Lower lobe of right lung (tissue), 2 donors: ENCODE measurements around the gene CDC42EP2. TPM values are rescaled to one million over a fixed set of nuclear protein-coding genes. Genes with fewer than 3 reads are reported as not detected.

Source experiments
- ATAC-seq, 2 donors: fragments of 200-7000 bp; cut with Tn5 transposase; one replicate each; pipeline ENCODE4 v1.9.1; 2020 to 2022; ENCODE audit warnings: mild to moderate bottlenecking in 2 of 2, moderate library complexity in 2 of 2
- DNase-seq: peaks from one replicate; pipeline ENCODE4 v3.0.0-alpha.2; 2020
- H3K27ac ChIP-seq: fragments of 200-600 bp; one replicate; pipeline ENCODE4 v1.8.0; 2022
- H3K27me3 ChIP-seq: fragments of 200-600 bp; one replicate; pipeline ENCODE4 v1.8.0; 2022; ENCODE audit warnings: low read depth
- H3K36me3 ChIP-seq: fragments of 200-600 bp; one replicate; pipeline ENCODE4 v1.8.0; 2022; ENCODE audit warnings: mild to moderate bottlenecking
- H3K4me1 ChIP-seq: fragments of 200-600 bp; one replicate; pipeline ENCODE4 v1.8.0; 2022
- H3K4me3 ChIP-seq: fragments of 200-600 bp; one replicate; pipeline ENCODE4 v1.8.0; 2022; ENCODE audit warnings: mild to moderate bottlenecking
- H3K9me3 ChIP-seq: fragments of 200-600 bp; one replicate; pipeline ENCODE4 v1.8.0; 2022
- intact Hi-C: fragments of 100-400 bp; cut with DNase I; formaldehyde crosslinking; loops from one replicate; pipeline ENCODE4 v1.11.0; 2022
- total RNA-seq: library from RNA; stranded (reverse); fragmentation: NEBNext Ultra II Directional; extraction: Animal tissue kit (Norgen Biotek cat#: 25700); gene quantifications from one replicate; pipeline ENCODE4 v1.2.1, GENCODE V29; 2021
- TF ChIP-seq, protein P1 (sequence below): fragments of 200-600 bp; IDR thresholded peaks from one replicate; pipeline ENCODE4 v1.8.0; 2022; ENCODE audit warnings: antibody characterized with exemption, mild to moderate bottlenecking
- donor health status: DM: no; HTN: yes; CAD: no; lungs with severe emphysema.

The CDC42EP2 gene
- total RNA-seq, 1 donor from 2014 or later, result 17.0 TPM

DNA sequence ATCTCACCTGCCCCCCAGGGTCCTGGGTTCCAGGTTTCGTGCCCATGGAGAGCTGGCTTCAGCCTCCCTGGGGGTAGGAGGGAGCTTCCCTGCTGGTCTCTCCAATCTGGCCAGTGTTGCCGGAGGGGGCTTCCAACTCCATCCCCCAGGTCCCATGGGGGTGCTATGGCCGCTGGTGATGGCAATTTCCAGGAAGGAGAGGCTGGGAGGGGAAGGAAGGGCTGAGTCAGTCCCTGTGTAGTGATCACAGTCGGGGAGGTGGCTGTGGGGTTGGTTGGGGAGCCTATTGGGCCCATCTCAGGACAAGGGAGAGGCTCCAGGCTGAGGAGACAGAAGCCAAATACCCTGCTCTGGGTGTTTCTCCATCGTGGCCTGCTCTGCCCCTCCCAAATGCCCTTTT lies 5.7 kb upstream of the CDC42EP2 start:
- peaks cover 57% of the 10 kb centered on the region for H3K4me1 ChIP-seq
- H3K9me3 ChIP-seq, result no peaks in the 10 kb centered on the region
- H3K27ac ChIP-seq, result peak overlapping the region; percentile 59
- ATAC-seq (peak in 1 of 2 donors; percentile 6), DNase-seq (no peak)
- no peak overlapping the region for H3K4me3 ChIP-seq
- H3K27me3 ChIP-seq, result no peaks in the 10 kb centered on the region
- TF ChIP-seq, protein P1, sequence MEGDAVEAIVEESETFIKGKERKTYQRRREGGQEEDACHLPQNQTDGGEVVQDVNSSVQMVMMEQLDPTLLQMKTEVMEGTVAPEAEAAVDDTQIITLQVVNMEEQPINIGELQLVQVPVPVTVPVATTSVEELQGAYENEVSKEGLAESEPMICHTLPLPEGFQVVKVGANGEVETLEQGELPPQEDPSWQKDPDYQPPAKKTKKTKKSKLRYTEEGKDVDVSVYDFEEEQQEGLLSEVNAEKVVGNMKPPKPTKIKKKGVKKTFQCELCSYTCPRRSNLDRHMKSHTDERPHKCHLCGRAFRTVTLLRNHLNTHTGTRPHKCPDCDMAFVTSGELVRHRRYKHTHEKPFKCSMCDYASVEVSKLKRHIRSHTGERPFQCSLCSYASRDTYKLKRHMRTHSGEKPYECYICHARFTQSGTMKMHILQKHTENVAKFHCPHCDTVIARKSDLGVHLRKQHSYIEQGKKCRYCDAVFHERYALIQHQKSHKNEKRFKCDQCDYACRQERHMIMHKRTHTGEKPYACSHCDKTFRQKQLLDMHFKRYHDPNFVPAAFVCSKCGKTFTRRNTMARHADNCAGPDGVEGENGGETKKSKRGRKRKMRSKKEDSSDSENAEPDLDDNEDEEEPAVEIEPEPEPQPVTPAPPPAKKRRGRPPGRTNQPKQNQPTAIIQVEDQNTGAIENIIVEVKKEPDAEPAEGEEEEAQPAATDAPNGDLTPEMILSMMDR, result no peak
- intact Hi-C loops, result no loop called here
- no peaks in the 10 kb centered on the region for H3K36me3 ChIP-seq

DNA sequence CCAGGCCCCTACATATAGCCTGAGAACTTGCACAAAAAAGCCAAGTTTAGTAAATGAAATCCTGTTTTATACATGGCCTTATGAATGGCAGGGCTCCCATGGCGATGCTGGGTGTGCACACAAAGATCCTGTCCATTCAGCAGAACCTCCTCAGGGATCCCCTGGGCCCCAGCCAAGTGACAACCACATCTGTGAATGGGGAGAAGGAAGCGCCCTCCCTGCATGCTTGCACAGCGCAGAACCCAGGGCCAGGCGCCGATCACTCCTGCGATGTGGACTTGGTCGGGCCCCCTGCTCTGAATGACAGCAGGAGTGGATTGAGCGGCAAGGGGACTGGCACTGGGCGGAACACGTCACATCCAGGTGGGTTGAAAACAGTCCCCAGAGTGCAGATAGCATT lies 4.5 kb upstream of the CDC42EP2 start:
- Histone ChIP-seq H3K4me3 (no peak overlapping the region), H3K27me3 (no peaks in the 10 kb centered on the region), H3K36me3 (no peaks in the 10 kb centered on the region), H3K27ac (peak overlapping the region; percentile 7), H3K9me3 (no peaks in the 10 kb centered on the region), H3K4me1 (peaks cover 61% of the 10 kb centered on the region)
- no peak for DNase-seq
- TF ChIP-seq, protein P1, result no peak
- ATAC-seq, result no peak
- intact Hi-C loops, result no loop called here

DNA sequence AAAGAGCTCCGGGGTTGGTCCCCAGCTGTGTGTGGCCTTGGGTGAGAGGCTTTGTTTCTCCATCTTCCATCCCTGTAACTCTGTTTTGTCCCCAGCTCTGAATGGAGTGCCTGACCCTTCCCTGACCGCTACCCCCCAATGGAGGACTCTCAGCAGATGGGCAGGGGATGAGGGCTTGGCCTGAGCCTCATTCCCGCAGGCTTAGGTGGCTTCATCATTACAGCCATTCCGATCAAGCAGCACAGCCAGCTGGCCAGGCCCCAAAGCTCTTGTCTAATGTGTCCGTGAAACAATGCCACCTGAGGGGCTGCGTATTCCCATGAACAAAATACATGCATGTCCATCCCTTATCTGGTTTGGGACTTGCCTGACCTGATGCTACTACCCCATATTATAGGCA lies 3.9 kb upstream of the CDC42EP2 start:
- H3K36me3 ChIP-seq, result no peaks in the 10 kb centered on the region
- TF ChIP-seq, protein P1, result no peak
- DNase-seq, result no peak
- H3K4me1 ChIP-seq, result peaks cover 65% of the 10 kb centered on the region
- H3K27ac ChIP-seq, result peak overlapping the region; percentile 7
- no peak for ATAC-seq
- intact Hi-C loops, result no loop called here
- H3K27me3 ChIP-seq, result no peaks in the 10 kb centered on the region
- no peak overlapping the region for H3K4me3 ChIP-seq
- H3K9me3 ChIP-seq, result no peaks in the 10 kb centered on the region

DNA sequence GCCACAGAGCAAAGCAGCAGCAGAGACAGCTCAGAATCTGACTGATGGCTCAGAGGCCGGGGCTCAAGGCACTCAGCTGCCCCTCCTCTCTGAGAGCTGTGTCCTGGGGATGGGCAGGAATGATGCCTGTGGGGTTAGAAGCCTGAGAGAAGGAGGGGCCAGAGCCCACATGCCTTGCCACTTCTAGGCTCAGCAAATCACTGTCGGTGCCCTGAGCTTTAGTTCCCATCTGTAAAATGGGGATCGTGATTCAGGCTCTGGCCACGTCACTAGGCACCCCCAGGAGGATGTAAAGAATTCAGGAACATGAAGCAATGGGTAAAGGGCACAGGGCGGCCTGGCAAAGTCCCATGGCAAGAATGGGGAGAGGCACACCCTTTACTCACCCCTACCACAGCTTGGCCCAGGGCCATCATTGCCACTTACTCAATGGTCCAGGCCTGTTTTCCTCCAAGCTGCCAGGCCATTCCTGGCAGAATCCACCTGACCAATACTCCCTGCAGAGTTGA lies 3.4 kb upstream of the CDC42EP2 start:
- intact Hi-C loops, result no loop called here
- peak; percentile 77 for DNase-seq
- ATAC-seq, result no peak
- H3K27me3 ChIP-seq, result no peaks in the 10 kb centered on the region
- no peaks in the 10 kb centered on the region for H3K9me3 ChIP-seq
- H3K36me3 ChIP-seq, result no peaks in the 10 kb centered on the region
- H3K4me1 ChIP-seq, result peaks cover 70% of the 10 kb centered on the region
- no peak overlapping the region for H3K4me3 ChIP-seq
- H3K27ac ChIP-seq, result no peak overlapping the region
- TF ChIP-seq, protein P1, result no peak

DNA sequence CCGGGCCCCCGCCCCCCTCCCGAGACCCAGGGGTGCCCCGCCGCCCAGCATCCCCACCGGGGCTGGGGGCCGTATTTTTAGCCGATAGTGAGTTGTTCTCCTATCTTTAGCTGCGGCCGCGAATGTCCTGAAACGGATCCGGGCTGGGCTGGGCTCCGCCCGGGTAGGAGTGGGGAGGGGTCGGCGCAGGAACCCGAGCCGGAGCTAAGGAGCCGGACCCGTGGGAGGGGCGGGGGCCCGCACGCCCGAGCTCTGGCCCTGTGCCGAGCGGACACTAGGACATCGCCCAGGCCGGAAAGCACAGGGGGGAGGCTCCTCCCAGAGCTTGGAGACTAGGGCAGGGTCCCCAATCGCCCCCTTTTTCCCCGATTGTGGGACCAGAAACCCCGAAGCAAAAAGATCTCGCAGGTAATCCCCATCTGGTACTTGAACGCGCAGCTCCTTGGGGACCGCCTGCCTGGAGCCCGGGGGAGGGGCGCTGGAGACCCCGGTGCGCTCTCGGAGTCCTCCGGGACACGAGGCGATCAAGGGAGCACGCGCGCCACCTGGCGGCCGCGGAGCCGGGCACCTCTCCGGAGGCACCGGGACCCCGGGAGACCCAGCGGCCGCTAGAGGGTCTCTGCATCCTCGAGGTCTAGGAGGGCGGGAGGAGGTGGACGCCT lies 669 bp downstream of the CDC42EP2 start:
- intact Hi-C loops, result loop anchor here (5.0 kb wide), 1 partner anchor 38 kb away; no protein-coding TSS in a partner anchor
- Histone ChIP-seq H3K27ac (peak overlapping the region; percentile 91), H3K4me1 (peaks cover 72% of the 10 kb centered on the region), H3K36me3 (peaks cover under 1% of the 10 kb centered on the region), H3K27me3 (no peaks in the 10 kb centered on the region), H3K9me3 (no peaks in the 10 kb centered on the region), H3K4me3 (peak overlapping the region; percentile 100)
- TF ChIP-seq, protein P1, result peak; percentile 99
- DNase-seq (peak; percentile 87), ATAC-seq (peak; percentile 81 to 82)
